Kidney epithelial cell (primary cell): ENCODE measurements around the gene MCRS1. TPM values are rescaled to one million over a fixed set of nuclear protein-coding genes. Genes with fewer than 3 reads are reported as not detected.

Experiments used
- DNase-seq: peaks from one replicate; pipeline ENCODE4 v3.0.0-alpha.2; 2010; ENCODE audit warnings: low read depth
- H3K27me3 ChIP-seq: 2 replicates; pipeline ENCODE4 v1.6.0; 2011; ENCODE audit warnings: low read length; ENCODE audit not compliant: control insufficient read depth, insufficient read depth
- H3K36me3 ChIP-seq: 2 replicates; pipeline ENCODE4 v1.5.1; 2011; ENCODE audit warnings: low read length; ENCODE audit not compliant: control insufficient read depth, insufficient read depth
- H3K4me3 ChIP-seq: 2 replicates; pipeline ENCODE4 v1.5.1; 2011; ENCODE audit warnings: low read depth, mild to moderate bottlenecking, control low read depth, low read length
- total RNA-seq: library from RNA; depleted of rRNA; stranded (reverse); fragments of >200 nt; gene quantifications from 2 replicates; pipeline ENCODE4 v1.2.3, GENCODE V29; 2015
- TF ChIP-seq, protein P1 (sequence below): IDR thresholded peaks from 2 replicates; pipeline ENCODE4 v1.5.1; 2011; ENCODE audit warnings: mild to moderate bottlenecking, moderate library complexity, low read length, control low read depth, inconsistent platforms; ENCODE audit not compliant: insufficient read depth, poor library complexity, severe bottlenecking

The MCRS1 gene
- total RNA-seq, 1 donor from 2014 or later, result 79.7 TPM

DNA sequence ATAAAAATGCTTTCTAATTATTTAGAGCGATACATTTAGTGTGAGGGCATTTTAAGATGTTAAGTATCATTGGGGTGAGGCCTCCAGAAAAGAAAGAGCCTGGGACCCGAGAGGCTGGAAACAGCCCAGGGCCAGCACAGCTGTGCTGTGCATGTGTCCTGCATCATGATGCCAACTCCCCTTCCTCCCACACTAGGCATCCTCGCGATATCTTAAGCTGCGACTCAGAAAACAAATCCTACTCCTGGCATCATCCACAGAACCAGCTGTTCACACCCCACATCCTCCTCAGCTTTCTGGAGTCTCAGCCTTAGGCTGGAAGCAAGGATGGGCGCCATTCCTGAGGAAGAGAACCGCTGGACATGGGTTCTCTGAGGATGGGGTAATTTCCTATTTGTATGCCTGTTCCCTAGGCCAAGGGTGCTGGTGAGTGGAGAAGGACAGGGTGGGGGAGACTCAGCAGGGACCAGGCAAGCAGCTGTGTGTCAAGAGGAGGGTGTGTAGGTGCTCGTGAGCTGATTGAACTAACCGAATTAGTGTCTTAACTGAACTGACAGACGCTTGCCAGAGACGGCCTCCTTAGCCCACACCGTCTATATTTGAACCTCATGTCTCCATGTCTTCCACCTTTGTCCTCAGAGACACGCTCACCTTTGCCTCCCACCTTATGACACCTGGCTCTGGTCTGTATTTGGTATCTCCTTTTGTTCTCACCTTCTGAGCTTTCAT is 15.6 kb upstream of the MCRS1 start:
- no peak for DNase-seq
- Histone ChIP-seq H3K36me3 (no peaks in the 10 kb centered on the region), H3K4me3 (no peak overlapping the region), H3K27me3 (no peaks in the 10 kb centered on the region)
- TF ChIP-seq, protein P1, sequence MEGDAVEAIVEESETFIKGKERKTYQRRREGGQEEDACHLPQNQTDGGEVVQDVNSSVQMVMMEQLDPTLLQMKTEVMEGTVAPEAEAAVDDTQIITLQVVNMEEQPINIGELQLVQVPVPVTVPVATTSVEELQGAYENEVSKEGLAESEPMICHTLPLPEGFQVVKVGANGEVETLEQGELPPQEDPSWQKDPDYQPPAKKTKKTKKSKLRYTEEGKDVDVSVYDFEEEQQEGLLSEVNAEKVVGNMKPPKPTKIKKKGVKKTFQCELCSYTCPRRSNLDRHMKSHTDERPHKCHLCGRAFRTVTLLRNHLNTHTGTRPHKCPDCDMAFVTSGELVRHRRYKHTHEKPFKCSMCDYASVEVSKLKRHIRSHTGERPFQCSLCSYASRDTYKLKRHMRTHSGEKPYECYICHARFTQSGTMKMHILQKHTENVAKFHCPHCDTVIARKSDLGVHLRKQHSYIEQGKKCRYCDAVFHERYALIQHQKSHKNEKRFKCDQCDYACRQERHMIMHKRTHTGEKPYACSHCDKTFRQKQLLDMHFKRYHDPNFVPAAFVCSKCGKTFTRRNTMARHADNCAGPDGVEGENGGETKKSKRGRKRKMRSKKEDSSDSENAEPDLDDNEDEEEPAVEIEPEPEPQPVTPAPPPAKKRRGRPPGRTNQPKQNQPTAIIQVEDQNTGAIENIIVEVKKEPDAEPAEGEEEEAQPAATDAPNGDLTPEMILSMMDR, result no peak

DNA sequence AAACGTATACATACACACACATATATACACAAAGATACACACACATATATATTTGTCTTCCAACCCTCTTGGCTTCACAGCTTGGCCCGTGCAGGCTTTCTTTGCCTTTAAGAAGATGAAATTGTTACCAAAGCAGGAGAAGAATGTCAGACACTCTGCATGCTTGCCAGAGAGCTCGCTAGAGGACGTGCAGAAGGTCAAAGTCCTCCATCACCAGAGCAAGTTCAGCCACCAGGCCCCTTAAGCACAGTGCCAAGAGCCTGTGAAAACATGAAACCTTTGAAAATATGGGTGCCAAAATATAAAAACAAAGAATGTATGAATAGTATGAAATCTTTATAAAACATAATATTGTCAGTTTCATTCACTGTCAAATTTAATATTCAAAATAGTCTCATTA is 14.9 kb upstream of the MCRS1 start:
- DNase-seq, result no peak
- Histone ChIP-seq H3K36me3 (no peaks in the 10 kb centered on the region), H3K4me3 (no peak overlapping the region), H3K27me3 (no peaks in the 10 kb centered on the region)
- TF ChIP-seq, protein P1, result no peak

DNA sequence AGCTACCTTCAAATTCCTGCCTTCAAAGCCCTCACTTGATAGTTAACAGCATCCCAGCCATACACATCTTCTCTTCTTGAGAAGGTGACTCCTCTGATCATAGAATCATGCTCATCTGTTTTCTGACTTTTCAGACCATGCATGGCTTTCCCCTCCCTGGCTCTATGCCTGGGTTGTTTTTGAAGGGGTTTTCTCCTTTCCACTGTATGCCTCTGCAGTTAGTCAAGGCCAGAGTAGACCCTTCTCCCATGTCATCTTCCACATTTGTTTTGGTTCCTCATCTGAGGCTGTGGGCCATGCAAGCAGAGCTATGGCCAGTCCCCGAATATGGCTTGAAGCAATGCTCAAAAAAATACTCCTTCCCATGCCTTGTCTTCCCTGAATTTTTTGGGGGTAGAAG is 14.3 kb upstream of the MCRS1 start:
- TF ChIP-seq, protein P1, result no peak
- no peak for DNase-seq

DNA sequence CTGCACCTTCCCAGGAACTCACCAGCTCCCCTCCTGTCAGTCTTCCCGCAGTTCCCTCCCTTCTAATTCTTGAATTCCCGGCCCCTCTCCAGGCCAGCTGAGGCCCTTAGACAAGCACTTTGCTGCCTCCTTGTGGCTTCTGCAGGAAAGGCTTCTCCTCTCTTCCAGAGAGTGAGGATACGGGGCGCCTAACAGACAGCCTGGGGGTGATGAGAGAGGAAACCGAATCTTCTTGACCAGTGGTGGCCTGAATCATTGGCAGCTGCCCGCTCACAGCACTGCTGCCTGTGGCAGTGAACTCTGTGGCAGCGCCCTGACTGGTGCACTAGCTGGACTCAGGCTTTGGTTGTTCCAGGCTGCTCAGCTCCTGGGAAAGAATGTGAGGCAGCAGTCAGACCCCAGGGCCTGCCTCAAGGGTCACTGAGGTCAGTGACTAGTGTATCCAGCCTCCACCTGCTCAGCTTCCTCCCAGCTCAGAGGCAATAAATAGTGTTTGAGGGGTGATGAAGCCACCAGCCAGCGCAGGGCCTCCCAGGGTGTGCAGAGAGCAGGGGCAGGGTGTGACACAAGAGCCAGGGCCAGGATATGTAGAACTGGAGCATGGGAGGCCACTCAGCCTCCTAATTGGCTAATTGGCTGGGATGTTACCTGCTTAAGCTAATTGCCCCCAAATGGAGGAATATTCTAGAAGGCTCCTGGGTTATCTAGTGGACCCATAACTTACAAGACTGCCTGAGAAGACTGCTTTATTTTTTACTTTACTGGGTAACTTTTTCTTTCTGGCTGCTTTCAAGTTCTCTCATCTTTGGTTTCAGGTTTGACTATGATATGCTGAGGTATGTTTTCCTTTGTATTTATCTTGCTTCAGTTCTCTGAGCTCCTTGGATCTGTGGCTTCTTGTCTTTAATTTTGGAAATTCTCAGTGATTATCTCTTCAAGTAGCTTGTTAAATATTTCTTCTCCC is 12.9 kb upstream of the MCRS1 start:
- Histone ChIP-seq H3K4me3 (no peak overlapping the region), H3K27me3 (no peaks in the 10 kb centered on the region), H3K36me3 (no peaks in the 10 kb centered on the region)
- DNase-seq, result peak; percentile 54
- TF ChIP-seq, protein P1, result peak; percentile 94

More for the DNA sequence above, 14.3 kb upstream of the MCRS1 start:
- H3K36me3 ChIP-seq, result no peaks in the 10 kb centered on the region
- H3K27me3 ChIP-seq, result no peaks in the 10 kb centered on the region
- no peak overlapping the region for H3K4me3 ChIP-seq

DNA sequence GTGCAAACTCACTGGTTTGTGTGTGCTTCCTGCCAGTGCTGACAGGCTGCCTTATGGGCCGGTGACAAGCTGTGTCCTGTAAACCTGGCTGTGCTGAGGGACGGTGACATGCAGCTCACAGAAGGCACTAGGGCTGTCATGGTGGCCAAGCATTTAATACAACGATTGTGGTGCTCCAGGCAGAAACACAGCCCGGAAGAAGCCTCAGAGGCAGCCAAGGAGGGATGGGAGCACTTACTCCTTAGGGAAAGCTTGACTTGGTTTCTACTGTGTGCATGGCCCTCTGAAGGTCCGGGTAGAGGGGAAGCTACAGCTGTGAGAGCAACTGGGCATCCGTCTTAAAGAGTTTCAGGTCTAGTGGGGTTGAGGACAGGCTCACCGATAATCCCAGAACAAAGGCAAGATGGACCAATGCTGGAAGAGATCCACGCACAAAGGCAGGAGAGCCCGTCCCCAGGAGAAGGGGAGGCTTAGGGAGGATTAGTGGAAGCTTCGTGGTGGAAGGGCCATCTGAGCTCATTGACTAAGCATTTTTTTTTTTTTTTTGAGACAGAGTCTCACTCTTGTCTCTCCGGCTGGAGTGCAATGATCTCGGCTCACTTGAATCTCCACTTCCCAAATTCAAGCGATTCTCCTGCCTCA is 10.7 kb upstream of the MCRS1 start:
- Histone ChIP-seq H3K27me3 (no peaks in the 10 kb centered on the region), H3K36me3 (no peaks in the 10 kb centered on the region), H3K4me3 (no peak overlapping the region)
- no peak for DNase-seq
- TF ChIP-seq, protein P1, result no peak
